ENCODE measurements around the gene GSTCD.

The GSTCD gene

DNA sequence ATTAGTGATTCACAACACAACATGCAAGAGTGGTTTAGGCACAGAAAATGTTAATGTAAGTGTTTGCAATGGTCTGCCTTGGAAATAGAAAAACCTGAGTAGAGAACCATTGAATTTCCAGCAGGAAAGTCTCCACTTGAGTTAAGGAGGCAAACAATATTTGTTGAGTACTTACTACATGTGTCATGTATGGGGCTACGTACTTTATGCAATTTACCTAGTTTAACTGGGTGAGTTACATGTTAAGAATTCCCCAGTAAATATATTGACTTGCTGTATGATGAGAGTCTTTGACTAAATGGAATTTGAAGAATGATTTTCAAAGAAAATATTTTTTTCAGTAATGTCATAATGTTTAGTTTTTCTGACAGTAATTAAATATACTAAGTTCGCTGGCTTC lies 178.9 kb downstream of the GSTCD start:
- ATAC-seq = peak; percentile 44
- TF ChIP-seq BACH2 (CRISPR knock-in tag; IDR thresholded peaks at IDR 0.05; ENCODE audit: borderline replicate concordance) (no peak), GLIS3 (CRISPR knock-in tag; IDR thresholded peaks at IDR 0.05) (no peak), OSR1 (CRISPR knock-in tag; IDR thresholded peaks at IDR 0.05) (no peak), CSRNP3 (CRISPR knock-in tag; IDR thresholded peaks at IDR 0.05) (no peak), ISL1 (CRISPR knock-in tag; IDR thresholded peaks at IDR 0.05) (no peak)

GRCh38 chr4:105894660-105895582 lies 186.3 kb downstream of the GSTCD start, which contains the start of gene NPNT:
NPNT (plus strand) TSS chr4:105895471; CDS start chr4:105895653, 182 bp downstream.
- no peak for TF ChIP-seq CSDC2 (CRISPR knock-in tag; IDR thresholded peaks at IDR 0.05)
- TF ChIP-seq TCF4 (CRISPR knock-in tag; IDR thresholded peaks at IDR 0.05; ENCODE audit: borderline replicate concordance) = no peak
- TF ChIP-seq ISL1 (CRISPR knock-in tag; IDR thresholded peaks at IDR 0.05) = no peak
- TF ChIP-seq TSHZ2 (CRISPR knock-in tag; IDR thresholded peaks at IDR 0.05) = no peak
- TF ChIP-seq ARNTL (CRISPR knock-in tag; IDR thresholded peaks at IDR 0.05; ENCODE audit: borderline replicate concordance, low read depth) = no peak
- no peak for TF ChIP-seq ZFP30 (CRISPR knock-in tag; IDR thresholded peaks at IDR 0.05)
- no peak for TF ChIP-seq ZC3H10 (CRISPR knock-in tag; IDR thresholded peaks at IDR 0.05)
- no peak for TF ChIP-seq PPARA (CRISPR knock-in tag; IDR thresholded peaks at IDR 0.05; ENCODE audit: borderline replicate concordance)
- TF ChIP-seq, protein P1, sequence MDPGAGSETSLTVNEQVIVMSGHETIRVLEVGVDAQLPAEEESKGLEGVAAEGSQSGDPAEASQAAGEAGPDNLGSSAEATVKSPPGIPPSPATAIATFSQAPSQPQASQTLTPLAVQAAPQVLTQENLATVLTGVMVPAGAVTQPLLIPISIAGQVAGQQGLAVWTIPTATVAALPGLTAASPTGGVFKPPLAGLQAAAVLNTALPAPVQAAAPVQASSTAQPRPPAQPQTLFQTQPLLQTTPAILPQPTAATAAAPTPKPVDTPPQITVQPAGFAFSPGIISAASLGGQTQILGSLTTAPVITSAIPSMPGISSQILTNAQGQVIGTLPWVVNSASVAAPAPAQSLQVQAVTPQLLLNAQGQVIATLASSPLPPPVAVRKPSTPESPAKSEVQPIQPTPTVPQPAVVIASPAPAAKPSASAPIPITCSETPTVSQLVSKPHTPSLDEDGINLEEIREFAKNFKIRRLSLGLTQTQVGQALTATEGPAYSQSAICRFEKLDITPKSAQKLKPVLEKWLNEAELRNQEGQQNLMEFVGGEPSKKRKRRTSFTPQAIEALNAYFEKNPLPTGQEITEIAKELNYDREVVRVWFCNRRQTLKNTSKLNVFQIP (CRISPR knock-in tag; IDR thresholded peaks at IDR 0.05; ENCODE audit: borderline replicate concordance, low read depth) = no peak
- no peak for TF ChIP-seq GLIS3 (CRISPR knock-in tag; IDR thresholded peaks at IDR 0.05)
- no peak for TF ChIP-seq ZFP3 (CRISPR knock-in tag; IDR thresholded peaks at IDR 0.05)
- TF ChIP-seq ZNF70 (CRISPR knock-in tag; IDR thresholded peaks at IDR 0.05) = no peak
- no peak for TF ChIP-seq ESRRG (CRISPR knock-in tag; IDR thresholded peaks at IDR 0.05)
- TF ChIP-seq CREB5 (CRISPR knock-in tag; IDR thresholded peaks at IDR 0.05; ENCODE audit: low read depth) = no peak
- TF ChIP-seq PATZ1 (CRISPR knock-in tag; IDR thresholded peaks at IDR 0.05; ENCODE audit: borderline replicate concordance) = no peak
- no peak for TF ChIP-seq RARB (CRISPR knock-in tag; IDR thresholded peaks at IDR 0.05)
- TF ChIP-seq ZNF8 (CRISPR knock-in tag; IDR thresholded peaks at IDR 0.05) = no peak
- TF ChIP-seq BACH2 (CRISPR knock-in tag; IDR thresholded peaks at IDR 0.05; ENCODE audit: borderline replicate concordance) = no peak
- no peak for TF ChIP-seq OSR1 (CRISPR knock-in tag; IDR thresholded peaks at IDR 0.05)
- peak; percentile 65 for ATAC-seq

All from SK-N-SH treated with all-trans-retinoic acid at 6 μM for 48 hours (cell line).